Smooth muscle cell (in vitro differentiated cells): Measurements from ENCODE around the gene MYH10. TPM values are rescaled to one million over a fixed set of nuclear protein-coding genes. Genes with fewer than 3 reads are reported as not detected.

Experiments used
- DNase-seq: peaks from one replicate; lab custom pipeline; 2025; ENCODE audit not compliant: unreplicated experiment; lab: John Stamatoyannopoulos, UW
- H2AFZ ChIP-seq: fragments of 200-600 bp; sonication (generic); 2 replicates; pipeline ENCODE4 v1.6.0; 2016; ENCODE audit warnings: antibody characterized with exemption, low read depth, mild to moderate bottlenecking
- H3F3A ChIP-seq: fragments of 200-600 bp; sonication (generic); 2 replicates; pipeline ENCODE4 v1.6.0; 2017; ENCODE audit warnings: antibody characterized with exemption, low read depth
- H3K27ac ChIP-seq: fragments of 200-600 bp; sonication (generic); 2 replicates; pipeline ENCODE4 v1.5.1; 2016; ENCODE audit warnings: low read depth, mild to moderate bottlenecking
- H3K27me3 ChIP-seq: fragments of 200-600 bp; sonication (generic); 2 replicates; pipeline ENCODE4 v1.6.1; 2016; ENCODE audit warnings: low read depth, mild to moderate bottlenecking
- H3K36me3 ChIP-seq: fragments of 200-600 bp; sonication (generic); 2 replicates; pipeline ENCODE4 v1.5.1; 2016; ENCODE audit warnings: low read depth
- H3K4me1 ChIP-seq: fragments of 200-600 bp; sonication (generic); 2 replicates; pipeline ENCODE4 v1.5.1; 2016; ENCODE audit warnings: low read depth
- H3K4me2 ChIP-seq: fragments of 200-600 bp; sonication (generic); 2 replicates; pipeline ENCODE4 v1.6.0; 2016; ENCODE audit warnings: mild to moderate bottlenecking
- H3K4me3 ChIP-seq: fragments of 200-600 bp; sonication (generic); 2 replicates; pipeline ENCODE4 v1.5.1; 2016; ENCODE audit warnings: mild to moderate bottlenecking
- H3K79me2 ChIP-seq: fragments of 200-600 bp; sonication (generic); 2 replicates; pipeline ENCODE4 v1.6.0; 2016; ENCODE audit warnings: low read depth, mild to moderate bottlenecking
- H3K9ac ChIP-seq: fragments of 200-600 bp; sonication (generic); 2 replicates; pipeline ENCODE4 v1.6.0; 2016; ENCODE audit warnings: low read depth
- H3K9me3 ChIP-seq: fragments of 200-600 bp; sonication (generic); replicated peaks from 2 replicates; pipeline ENCODE4 v1.5.1; 2016; ENCODE audit warnings: low read depth
- H4K20me1 ChIP-seq: fragments of 200-600 bp; sonication (generic); 2 replicates; pipeline ENCODE4 v1.6.0; 2016; ENCODE audit warnings: low read depth
- WGBS: methylation state at CpG from one replicate; pipeline ENCODE4 v1.1.7; 2016; ENCODE audit warnings: low lambda C conversion rate; 5-methylcytosine and 5-hydroxymethylcytosine counted together
- polyA plus RNA-seq: library from polyadenylated mRNA; unstranded; fragments of >200 nt; fragmentation: Nextera tagmentation; extraction: Ambion mirVana; gene quantifications from 2 replicates; pipeline ENCODE4 v1.2.1, GENCODE V29; 2016
- total RNA-seq: library from RNA; depleted of rRNA; stranded (reverse); fragments of >200 nt; gene quantifications from 2 replicates; pipeline ENCODE4 v1.2.3, GENCODE V29; 2014
- TF ChIP-seq, protein P1 (sequence below): fragments of 200-600 bp; sonication (generic); IDR thresholded peaks from 2 replicates; pipeline ENCODE4 v1.5.1; 2017; ENCODE audit warnings: borderline replicate concordance, mild to moderate bottlenecking, antibody characterized with exemption; ENCODE audit not compliant: insufficient read depth, poor library complexity, severe bottlenecking

MYH10 gene
- total and polyA plus RNA-seq, 2 experiments from 2014 or later = 112 to 146 TPM

DNA sequence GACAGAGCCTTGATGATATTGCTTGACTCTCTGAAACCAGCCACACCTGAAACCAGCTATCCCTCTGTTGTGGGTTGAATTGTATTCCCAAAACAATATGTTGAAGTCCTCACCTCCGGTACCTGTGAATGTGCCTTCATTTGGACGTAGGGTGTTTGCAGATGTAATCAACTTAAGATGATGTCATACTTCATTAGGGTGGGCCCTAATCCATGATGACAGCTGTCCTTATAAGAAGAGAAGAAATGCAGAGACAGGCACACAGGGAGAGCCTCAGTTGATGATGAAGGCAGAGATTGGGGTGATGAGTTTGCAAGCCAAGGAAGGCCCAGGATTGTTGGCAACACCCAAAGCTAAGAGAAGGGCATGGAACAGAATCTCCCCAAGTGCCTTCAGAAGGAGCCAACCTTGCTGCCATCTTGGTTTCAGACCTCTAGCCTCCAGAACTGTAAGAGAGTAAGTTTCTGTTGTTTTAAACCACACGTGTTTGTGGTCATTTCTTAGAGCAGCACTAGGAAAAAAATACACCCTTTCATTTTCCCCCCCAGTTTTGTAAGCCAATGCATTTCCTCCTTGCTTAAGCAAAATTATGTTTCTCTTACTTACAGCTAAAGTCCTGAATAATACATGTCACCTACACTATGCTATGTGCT lies 29.4 kb upstream of the MYH10 start:
- no peak overlapping the region for H3K9ac ChIP-seq
- no peaks in the 10 kb centered on the region for H3K4me1 ChIP-seq
- TF ChIP-seq, protein P1, sequence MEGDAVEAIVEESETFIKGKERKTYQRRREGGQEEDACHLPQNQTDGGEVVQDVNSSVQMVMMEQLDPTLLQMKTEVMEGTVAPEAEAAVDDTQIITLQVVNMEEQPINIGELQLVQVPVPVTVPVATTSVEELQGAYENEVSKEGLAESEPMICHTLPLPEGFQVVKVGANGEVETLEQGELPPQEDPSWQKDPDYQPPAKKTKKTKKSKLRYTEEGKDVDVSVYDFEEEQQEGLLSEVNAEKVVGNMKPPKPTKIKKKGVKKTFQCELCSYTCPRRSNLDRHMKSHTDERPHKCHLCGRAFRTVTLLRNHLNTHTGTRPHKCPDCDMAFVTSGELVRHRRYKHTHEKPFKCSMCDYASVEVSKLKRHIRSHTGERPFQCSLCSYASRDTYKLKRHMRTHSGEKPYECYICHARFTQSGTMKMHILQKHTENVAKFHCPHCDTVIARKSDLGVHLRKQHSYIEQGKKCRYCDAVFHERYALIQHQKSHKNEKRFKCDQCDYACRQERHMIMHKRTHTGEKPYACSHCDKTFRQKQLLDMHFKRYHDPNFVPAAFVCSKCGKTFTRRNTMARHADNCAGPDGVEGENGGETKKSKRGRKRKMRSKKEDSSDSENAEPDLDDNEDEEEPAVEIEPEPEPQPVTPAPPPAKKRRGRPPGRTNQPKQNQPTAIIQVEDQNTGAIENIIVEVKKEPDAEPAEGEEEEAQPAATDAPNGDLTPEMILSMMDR = no peak
- no peaks in the 10 kb centered on the region for H3F3A ChIP-seq
- no peak overlapping the region for H3K4me2 ChIP-seq
- no peak for DNase-seq
- H3K79me2 ChIP-seq = no peaks in the 10 kb centered on the region
- 84% methylated on average over 3 of the region's 3 CpGs for whole genome bisulfite sequencing
- no peak overlapping the region for H3K27ac ChIP-seq
- H3K9me3 ChIP-seq = no peaks in the 10 kb centered on the region
- H3K27me3 ChIP-seq = no peaks in the 10 kb centered on the region
- H2AFZ ChIP-seq = no peak overlapping the region
- H4K20me1 ChIP-seq = no peaks in the 10 kb centered on the region
- no peaks in the 10 kb centered on the region for H3K36me3 ChIP-seq
- H3K4me3 ChIP-seq = no peak overlapping the region

DNA sequence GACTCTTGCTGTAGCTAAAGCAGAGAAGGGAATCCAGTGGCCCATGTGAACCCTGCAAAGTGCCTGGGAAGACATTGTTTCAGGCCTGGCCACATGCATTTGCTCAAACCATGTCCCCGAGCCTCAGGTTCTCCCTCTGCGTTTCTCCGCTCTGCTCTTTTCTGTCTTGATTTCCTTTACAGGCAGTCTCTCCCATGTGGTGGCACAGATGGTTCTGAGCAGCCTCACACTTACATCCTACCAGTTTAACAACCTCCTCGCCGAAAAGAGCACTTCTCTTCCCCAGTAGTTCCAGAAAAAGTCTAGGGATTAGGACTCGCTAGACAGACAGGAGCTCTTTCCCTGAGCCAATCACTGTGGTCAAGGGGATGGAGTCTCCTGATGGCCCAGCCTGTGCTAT lies 28.3 kb upstream of the MYH10 start:
- Histone ChIP-seq H3K4me3 (no peak overlapping the region), H2AFZ (no peak overlapping the region), H3F3A (no peaks in the 10 kb centered on the region), H3K9ac (no peak overlapping the region), H3K79me2 (no peaks in the 10 kb centered on the region), H3K9me3 (no peaks in the 10 kb centered on the region), H4K20me1 (no peaks in the 10 kb centered on the region), H3K4me2 (no peak overlapping the region), H3K27me3 (no peaks in the 10 kb centered on the region), H3K27ac (no peak overlapping the region), H3K36me3 (no peaks in the 10 kb centered on the region), H3K4me1 (no peaks in the 10 kb centered on the region)
- no peak for DNase-seq
- WGBS = 93% methylated on average over 6 of the region's 6 CpGs
- TF ChIP-seq, protein P1 = no peak

DNA sequence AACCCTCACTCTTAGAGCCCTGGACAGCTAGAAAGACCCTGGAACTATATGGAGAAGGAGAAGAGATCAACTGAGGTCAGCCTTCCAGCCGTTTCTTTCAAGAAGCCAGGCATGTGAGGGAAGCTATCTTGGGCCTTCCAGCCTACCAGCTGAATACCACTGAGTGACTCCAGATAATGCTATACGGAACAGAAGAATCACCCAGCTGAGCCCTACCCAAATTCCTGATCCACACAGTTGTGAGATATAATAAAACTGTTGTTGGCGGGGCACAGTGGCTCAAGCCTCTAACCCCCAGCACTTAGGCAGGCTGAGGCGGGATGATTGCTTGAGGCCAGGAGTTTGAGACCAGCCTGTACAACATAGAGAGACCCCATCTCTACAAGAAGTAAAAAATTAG lies 26.2 kb upstream of the MYH10 start:
- 91% methylated on average over 4 of the region's 4 CpGs for WGBS
- Histone ChIP-seq H3K27me3 (no peaks in the 10 kb centered on the region), H3K79me2 (no peaks in the 10 kb centered on the region), H4K20me1 (no peaks in the 10 kb centered on the region), H3K4me3 (no peak overlapping the region), H3K36me3 (no peaks in the 10 kb centered on the region), H3K4me2 (no peak overlapping the region), H3K4me1 (no peaks in the 10 kb centered on the region), H3F3A (no peaks in the 10 kb centered on the region), H3K9ac (no peak overlapping the region), H3K27ac (no peak overlapping the region), H3K9me3 (no peaks in the 10 kb centered on the region), H2AFZ (no peak overlapping the region)
- TF ChIP-seq, protein P1 = no peak
- no peak for DNase-seq

DNA sequence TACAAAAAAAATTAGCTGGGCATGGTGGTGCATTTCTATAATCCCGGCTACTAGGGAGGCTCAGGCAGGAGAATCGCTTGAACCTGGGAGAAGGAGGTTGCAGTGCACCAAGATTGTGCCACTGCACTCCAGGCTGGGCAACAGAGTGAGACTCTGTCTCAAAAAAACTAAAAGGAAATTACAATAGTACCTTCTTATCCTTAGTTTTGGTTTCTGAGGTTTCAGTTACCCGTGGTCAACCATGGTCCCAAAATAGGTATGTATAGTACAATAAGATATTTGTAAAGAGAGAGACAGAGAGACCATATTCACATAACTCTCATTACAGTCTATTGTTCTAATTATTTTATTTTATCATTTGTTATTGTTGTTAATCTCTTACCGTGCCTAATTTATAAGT lies 24.3 kb upstream of the MYH10 start:
- Histone ChIP-seq H3K4me2 (no peak overlapping the region), H3K4me1 (no peaks in the 10 kb centered on the region), H3K9me3 (no peaks in the 10 kb centered on the region), H3K27me3 (no peaks in the 10 kb centered on the region), H3K79me2 (no peaks in the 10 kb centered on the region), H3K9ac (no peak overlapping the region), H4K20me1 (no peaks in the 10 kb centered on the region), H3K4me3 (no peak overlapping the region), H3K36me3 (no peaks in the 10 kb centered on the region), H3K27ac (no peak overlapping the region), H3F3A (no peaks in the 10 kb centered on the region), H2AFZ (no peak overlapping the region)
- DNase-seq = no peak
- TF ChIP-seq, protein P1 = no peak
- 93% methylated on average over 4 of the region's 4 CpGs for WGBS
